HG03457 (cell line): ENCODE data around the gene CALML3.

Experiments used
- ATAC-seq: cut with Tn5 transposase; IDR thresholded peaks from one replicate; pipeline ENCODE4 v1.9.1; 2021; ENCODE audit warnings: moderate number of reproducible peaks; ENCODE audit not compliant: unreplicated experiment

CALML3 gene

DNA sequence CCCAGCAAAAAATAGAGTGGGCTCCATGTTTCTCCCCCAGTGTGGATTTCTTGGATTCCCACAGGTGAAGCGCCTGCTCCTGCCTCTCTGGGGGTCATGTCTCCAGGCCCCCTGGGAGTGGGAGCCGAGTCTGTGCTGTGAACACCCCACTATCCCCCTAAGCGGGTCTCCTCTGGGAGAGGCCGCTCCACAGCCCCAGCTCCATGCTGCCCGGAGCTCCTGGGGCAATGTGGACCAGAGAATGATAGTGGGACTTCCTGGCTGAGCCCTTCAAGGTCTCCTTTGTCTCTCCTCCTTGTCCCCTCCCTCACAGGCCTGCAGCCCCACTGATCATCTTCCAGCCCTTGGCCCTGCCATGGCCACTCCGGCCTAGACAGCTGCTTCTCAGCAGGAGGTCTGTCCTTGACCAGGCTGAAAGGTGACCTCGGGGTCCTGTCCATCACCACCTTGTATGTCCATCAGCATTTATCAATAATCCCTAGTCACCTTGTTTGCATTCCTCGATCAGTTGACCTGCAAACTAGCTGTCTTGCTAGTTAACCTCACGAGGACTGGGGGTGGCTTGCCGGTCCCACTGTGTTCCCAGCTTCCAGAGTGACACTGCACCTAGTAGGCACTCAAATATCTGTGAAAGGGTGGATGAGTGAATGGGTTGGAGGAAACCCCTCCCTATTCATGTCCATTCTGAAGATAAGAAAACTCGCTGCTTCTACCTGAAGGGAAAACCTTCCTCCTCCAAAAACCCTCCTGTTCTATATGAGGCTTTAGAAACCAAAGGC, 776 bp upstream of the CALML3 start:
- ATAC-seq: no peak

DNA sequence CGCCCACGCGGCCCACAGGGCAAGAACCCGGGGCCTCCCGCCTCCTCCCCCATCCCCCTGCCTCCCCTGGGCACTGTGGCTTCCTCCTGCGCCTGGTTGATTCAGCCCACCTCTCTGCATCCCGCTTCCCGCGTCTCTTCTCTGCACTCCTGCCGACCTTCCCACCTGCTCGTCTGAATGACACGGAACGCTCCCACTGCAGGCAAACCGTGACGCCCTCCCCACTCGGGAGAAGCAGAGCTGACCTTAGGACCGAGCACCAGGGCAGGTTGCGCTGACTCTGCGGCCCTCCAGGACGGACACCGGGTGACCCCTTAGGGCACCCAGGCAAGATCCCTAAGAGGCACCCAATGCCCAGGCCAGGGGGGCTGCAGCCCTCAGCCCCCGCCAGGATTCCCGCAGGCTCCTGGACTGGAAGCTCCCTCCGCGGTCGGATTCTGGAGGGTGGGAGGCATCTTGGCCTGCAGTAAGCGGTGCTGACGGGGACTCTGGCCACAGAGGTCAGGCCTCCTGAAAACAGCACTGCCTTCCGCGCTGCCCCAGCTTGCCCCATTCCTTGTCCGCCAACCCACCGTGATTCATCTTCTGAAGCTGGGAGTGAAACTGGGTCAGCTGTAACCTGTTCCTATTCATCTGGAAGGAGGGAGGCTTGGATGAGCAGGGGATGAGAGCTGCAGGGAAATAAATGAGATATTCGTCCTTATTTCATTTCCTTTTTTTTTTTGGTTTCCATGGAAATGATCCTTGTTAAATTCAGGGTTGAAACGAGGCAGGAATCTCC, 990 bp downstream of the CALML3 start:
- no peak for ATAC-seq

DNA sequence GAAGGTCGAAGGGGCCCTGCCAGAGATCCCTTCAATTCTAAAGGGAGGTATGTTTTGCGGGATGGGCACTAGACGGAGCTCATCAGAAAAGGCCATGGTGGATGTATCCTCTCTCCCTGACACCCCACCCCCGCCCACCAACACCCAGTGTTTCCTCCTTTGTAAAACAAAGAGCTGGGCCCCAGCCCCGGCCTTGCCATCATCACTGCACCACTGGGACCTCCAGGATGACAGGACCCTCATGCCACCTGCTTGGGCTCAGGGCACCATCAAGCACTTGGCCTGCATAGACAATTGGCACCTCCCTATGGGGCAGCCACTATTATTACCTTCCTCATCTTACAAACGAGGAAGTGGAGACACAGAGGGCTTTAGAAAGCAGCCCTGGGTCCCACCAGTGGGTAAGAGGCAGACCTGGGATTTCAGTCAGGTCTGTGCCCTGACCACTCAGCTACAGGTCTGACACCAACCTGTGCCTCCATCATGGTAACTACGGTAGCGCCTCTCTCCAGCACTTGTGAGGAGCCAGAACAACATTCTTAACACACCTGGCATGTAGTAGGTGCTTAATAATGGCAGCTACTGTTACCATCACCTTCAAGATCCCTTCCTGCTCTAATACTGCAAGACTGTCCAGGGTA, 2.0 kb downstream of the CALML3 start:
- no peak for ATAC-seq

DNA sequence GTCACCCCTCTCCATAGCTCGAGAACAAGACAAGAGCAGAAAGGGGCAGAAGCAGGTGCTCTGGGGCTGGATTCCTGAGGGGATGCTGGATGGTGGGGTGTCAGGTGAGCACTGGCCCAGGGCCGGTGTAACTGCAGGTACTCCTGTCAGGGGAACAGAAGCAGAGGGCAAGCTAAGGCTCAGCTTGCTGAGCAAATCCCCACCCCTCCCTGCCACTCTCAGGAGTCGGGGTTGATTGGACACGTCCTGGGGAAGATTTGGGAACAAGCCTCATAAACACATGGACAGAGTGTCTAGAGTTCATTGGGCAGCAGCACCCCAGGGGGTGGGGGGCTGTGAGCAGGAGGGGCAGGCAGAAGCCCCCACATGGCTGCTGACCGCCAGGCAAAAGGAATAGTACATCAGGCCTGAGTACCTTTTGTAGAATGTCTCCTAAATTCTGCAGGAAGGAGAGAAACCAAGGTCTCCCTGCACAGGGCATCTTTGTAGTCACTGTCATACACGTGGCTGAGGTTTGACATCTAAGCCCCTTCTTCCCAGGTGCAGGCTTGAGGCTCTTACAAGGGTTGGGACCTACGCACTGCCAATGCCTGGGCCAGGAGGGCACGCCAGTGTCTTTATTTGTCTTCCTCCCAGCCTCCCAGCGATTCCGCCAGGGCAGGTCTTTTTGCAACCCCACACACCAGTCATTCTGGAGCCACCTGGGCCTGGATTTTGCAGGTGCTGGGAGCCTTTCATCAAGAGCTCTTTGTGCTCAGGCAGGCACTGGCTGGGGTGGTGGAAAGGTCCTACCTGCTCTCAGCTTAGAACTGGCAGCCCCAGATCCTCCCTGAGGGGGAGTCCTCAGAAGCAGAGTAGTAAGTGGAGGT, 2.8 kb downstream of the CALML3 start:
- no peak for ATAC-seq

DNA sequence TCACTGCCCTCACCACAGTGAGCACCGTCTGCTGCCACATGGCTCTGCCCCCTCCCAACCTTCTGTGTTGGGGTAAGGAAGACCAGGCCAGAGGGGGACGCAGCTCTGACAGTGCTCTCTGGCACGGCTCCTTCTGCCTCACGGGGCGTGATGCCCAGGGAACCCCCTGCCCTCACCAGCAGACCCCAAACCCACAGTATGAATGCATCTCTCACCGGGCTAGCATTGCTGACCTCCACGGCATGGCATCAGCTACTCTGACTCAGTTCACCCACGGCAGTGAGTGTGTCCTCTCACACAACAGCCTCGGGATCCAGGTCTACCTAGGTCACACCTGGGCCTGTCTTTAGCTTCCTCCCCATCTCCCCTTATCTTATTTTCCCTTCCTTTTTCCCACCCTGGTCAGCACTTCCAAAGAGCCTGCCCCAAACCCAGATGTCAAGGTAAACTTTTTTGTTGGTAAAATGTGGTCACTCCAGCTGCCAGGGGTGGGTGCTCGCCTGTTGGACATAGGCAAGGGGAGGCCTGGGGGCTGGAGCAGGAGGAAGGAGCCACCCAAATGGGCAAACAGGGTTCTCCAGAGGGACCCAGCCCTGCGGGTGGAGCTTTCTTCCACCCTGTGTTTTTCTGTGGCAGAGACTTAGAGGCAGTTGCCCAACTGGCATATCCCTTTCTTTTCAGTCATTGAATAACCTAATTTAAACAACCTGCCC, 4.4 kb downstream of the CALML3 start:
- ATAC-seq: no peak

DNA sequence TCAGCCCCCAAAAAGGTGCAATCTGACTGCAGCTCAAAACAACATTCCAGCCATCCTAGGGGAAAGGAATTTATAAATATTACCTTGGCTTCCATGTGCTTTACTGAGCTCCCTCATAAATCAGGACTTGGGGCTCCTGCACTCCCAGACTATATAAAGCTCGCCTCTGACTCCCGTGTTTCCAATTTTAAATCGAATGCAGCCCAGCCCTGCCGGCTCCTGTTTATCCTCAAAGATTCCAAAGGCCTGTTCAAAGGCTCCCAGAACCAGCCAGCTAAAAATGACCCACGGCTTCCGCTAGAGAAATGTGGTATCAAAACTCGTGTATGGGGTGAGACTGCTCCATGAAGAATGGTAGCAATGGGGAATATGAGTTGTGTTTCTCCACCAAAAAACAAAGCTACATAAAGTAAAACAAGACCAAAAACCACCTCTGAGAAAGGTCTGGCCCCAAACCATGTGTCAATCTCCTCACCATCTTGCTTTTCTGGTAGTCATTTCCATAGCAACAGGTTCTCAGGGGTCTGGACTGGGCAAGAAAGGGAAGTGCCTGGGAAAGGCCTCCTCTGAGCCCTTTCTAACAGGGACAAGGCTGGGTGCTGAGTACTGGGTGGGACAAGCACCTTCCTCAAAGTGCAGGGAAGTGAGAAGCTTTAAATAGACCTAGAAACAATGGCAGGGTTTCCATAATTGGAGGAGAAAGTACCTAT, 5.1 kb downstream of the CALML3 start:
- no peak for ATAC-seq

DNA sequence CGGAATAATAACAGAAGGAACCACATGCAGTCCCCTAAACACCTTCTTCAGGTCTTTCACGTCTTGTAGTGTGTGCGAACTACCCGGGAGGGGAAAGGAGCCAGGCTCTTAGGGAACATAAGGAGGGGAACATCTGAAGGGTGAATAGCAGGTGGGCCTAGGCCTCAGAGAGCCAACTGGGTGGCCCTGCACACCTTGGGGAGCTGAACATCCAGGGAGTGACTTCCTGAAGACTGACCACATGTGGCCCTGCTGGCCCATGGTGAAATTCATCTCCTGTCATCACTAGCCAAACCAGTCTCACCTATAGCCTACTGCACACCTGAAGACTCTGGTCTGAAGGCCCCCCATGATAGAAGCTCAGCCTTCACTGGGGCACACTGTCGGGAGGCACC, 5.6 kb downstream of the CALML3 start:
- no peak for ATAC-seq

DNA sequence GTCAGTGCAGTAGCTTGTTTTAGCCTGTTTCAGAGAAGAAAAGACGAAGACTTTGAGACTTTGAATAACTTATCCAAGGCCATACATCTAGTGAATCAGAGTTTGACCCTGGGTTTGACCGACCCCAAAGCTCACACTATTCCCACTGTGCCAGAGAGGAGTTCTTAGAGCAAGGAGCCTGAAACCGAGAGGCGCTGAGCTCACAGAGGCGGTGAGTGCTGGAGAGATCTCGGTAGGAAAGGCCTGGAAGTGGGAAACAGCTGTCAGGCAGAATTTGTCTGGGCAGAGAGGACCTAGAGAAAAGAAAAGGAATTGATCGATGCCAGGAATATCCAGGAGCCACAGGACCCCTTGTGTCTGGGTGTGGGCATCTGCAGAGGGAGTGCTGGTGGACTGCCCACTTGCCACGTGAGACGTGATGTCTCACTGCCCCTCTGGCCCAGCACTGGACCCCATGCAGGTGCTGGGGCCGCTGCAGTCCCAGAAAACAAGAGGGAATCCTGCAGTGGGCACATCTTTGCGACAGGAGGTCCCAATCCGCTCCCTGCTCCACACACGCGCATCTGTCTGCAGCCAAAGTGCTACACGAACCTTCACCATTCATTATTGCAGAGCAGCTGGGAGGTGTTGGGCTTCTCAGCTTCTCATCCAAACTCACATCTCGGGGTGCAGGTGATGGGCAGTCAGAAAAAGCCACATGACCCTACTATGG, 6.2 kb downstream of the CALML3 start:
- ATAC-seq: no peak

DNA sequence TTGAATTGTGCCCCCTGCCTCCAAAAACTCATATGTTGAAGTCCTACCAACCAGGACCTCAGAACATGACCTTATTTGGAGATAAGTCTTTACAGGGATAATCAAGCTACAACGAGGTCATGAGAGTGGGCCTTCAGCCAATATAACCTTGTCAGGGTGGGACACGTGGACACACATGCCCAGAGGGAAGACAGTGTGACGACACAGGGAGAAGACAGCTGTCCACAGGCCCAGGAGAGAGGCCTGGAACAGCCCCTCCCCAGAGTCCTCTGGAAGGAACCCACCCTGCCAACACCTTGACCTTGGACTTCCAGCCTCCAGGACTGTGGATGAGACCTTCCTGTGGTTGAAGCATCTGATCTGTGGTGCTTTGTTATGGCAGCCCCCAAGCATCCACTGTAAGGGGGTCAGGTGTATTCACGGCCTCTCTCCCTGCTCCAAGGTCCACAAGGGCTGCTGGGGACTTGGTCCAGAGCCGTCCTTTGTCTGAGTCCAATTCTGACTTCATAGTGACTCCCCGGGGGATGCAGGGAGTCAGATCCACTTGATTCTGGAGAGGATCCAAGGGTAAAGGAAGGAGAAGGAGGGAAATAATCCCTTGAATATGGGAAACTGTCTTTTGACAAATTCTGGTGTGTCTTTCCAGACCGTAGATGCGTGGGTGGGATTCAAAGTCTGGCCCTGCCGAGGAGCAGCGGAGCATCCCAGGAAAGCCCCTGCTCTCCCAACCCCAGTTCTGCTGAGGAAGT, 7.0 kb downstream of the CALML3 start:
- no peak for ATAC-seq

DNA sequence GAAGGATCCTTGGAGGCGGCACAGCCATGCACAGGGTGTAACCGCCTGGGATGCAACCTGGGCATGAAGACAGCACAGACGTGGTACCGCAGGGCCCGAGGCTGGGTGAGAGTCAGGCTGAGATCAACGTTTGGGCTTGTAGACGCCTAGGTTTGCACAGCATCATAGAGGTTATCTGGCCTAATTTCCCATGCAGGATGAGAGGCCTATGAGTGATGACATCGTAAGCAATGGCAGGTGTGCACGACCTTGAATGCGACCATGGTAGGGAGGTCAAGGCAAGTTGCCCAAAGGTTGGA, 7.5 kb downstream of the CALML3 start:
- no peak for ATAC-seq

DNA sequence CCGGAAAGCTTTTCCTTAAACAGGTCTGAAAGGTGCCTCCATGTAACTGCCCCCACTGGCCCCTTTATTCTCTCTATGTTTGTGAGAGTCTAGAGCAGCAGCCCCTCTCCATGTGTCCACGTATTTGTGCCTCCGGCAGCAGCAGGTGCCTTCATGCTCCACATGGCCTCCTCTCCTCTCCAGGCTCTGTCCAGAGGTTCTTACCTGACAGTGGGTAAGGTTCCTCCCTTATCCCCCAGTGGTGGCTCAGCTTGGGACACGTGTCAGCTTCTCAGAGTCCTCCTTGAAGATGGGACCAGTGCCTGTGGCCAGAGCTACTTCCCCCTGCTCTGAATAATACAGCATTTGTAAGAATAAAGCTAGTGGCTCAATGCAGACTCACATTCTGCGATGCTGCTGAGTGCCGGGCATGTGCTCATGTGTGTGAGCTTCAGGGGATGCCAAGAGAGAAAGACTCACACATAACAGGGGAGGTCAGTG, 7.9 kb downstream of the CALML3 start:
- ATAC-seq: no peak

DNA sequence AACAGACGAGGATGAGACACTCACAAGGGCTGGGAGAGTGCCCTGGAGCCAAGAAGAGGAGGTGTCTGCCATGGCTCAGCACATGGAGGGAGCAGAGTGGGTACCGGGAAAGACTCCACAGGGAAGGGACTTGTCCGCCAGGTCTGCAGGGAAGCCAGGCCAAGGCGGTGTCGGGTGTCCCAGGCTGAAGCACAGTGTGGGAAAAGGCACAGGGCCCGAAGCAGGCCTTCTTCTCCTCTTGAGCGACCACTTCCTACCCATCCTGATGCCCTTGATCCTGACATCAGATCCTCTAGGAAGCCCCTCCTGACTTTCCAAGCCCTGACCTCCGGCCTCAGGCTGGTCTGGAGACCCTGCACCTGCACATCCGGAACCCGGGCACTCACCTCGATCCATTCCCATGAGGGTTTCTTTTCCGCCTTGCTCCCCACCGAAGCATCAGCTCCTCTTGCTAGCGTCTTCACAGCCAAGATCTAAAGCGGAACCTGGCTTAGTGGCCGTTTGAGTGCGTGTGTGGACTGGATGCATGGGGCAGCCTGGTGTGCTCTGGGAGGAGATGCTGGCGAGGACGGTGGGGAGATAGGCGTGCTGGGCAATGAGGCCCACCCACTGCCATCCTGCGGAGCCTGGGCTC, 8.5 kb downstream of the CALML3 start:
- no peak for ATAC-seq

DNA sequence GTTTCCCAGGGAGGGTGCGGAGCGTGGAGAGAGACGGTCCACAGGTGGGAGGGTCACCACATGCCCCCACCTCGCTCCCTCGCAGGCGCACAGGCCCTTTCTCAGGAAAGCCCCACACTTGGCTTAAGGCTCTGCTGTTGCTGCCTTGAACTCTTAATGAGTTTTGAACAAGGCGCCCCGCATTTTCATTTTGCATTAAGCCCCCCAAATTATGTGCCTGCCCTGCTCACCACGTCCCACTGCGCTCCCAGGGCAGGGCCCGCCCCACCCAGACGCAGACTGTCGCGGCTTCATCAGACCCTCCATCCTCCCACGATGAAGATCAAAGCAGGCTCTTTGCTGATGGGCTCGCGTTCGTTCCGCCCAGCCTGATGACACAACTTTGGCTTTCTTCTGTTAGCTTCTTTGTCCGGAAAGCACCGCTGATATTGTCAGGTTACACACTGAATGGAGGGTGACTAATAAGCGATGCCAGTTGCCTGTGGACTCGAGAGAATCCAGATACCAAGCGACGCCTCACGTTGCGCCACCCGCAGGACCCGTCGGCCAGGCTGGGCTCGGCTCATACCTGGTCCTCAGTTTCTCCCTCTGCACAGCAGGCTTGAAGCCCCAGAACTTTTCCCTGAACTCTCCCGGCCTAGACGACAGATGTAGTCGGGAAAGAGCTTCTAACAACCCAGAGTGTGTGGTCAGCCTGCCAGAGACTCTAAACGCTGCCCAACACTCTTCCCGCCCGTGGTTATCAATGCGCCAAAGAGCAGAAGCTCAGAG, 9.5 kb downstream of the CALML3 start:
- ATAC-seq: no peak

DNA sequence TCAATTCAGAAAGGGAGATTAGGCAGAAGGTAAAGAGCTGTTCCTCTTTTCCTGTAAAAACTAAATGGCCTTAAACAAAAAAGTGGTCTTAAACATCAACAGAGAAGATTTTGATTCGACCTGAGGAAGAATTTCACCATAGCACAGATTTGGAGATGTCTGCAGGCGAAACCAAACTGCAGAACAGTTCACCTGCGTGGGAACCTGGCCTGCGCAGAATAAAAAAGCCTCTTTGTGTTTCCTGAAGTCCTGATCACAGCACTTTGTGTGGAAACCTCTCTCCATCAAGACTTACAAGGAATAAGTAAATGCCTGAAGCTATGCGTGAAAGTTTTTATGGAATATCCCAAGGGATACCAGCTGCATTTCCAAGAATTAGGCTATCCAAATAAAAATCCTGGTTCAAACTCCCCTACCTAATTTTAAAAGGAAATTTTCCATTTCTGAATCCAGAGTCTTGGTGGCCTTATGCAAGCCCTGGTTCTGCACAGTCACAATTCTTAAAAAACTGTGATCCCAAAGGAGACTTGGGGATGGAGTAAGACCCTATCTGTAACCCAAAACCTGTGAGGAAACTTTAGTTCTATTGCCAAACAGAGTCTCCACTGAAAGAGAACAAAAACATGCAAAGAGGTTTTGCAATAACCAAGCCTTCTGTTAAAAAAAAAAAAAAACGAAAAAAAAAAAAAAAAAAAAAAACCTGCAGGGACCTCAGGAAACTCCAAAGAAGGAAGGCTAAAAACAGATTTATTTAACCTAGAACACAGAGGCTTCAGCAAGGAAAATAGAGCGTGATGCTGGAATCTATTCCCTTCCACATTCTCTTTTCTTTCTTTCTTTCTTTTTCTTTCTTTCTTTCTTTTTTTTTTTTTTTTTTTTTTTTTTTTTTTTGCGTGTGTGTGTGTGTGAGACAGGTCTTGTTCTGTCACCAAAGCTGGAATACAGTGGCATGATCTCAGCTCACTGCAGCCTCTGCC, 10.4 kb downstream of the CALML3 start:
- ATAC-seq: no peak

DNA sequence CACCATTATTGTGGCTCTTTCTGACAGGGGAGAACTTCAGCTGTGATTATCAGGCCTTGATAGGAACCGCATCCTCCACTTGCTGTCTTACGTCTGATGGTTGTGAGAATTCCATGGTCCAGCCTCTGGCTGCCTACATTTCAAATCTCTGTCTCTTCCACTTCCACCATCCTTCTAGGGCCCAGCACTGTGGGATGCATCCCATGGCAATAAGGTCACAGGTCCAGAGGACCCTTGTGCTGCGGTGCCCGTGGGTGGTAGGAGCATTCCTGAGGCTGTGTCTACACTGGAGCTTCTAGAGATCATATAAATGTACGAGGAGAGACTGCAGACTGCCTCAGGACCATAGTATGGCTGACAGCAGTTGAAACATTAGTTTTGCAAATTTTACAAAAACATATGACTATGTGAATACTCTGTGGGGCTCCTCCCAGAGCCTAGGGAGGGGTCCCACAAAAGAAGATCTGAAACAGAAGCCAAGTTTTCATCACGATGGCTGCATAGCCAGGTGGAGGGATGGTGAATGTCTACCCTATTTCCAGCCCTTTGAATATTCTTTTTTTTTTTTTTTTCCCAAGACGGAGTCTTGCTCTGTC, 11.8 kb downstream of the CALML3 start:
- no peak for ATAC-seq

DNA sequence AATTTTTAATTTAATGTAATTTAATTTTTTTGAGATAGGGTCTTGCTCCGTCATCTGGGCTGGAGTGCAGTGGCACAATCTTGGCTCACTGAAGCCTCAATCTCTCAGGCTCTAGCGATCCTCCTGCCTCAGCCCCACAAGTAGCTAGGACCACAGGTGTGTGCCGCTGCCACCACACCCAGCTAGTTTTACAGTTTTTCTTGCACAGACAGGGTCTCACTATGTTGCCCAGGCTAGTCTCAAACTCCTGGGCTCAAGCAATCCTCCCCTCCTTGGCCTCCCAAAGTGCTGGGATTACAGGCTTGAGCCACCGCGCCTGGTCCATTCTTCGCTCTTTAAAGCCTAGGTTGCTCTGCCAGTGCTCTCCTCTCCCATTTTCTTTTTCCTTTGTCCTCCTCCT, 12.9 kb downstream of the CALML3 start:
- ATAC-seq: no peak
